Measurements from ENCODE around the gene EPG5.
"Not testable (repeated sequence)": the region's sequence is repeated elsewhere in the genome, so short reads cannot be mapped to it uniquely, and the experiment has no call there.

The EPG5 gene

GRCh38 chr18:45852631-45853030, 114.5 kb downstream of the EPG5 start:
- TF ChIP-seq CTCF (IDR thresholded peaks at IDR 0.05; ENCODE audit: low read depth, low read length) = no peak
- H3K4me3 ChIP-seq (replicated peaks in 1 of 2; ENCODE audit: low read depth in 2 of 2, low read length in 2 of 2) = no peak overlapping the region
- DNase-seq (ENCODE audit: low read depth in 2 of 2) = no peak

GRCh38 chr18:45851161-45851925, 115.8 kb downstream of the EPG5 start:
- H3K4me3 ChIP-seq (replicated peaks in 1 of 2; ENCODE audit: low read depth in 2 of 2, low read length in 2 of 2) = no peak overlapping the region
- TF ChIP-seq CTCF (IDR thresholded peaks at IDR 0.05; ENCODE audit: low read depth, low read length) = no peak
- no peak for DNase-seq (ENCODE audit: low read depth in 2 of 2)

- DNase-seq (ENCODE audit: low read depth in 2 of 2) = peak in 1 of 2 donors; percentile 26
- TF ChIP-seq CTCF (IDR thresholded peaks at IDR 0.05; ENCODE audit: low read depth, low read length) = peak; percentile 33
- H3K4me3 ChIP-seq (replicated peaks in 1 of 2; ENCODE audit: low read depth in 2 of 2, low read length in 2 of 2) = no peak overlapping the region
These were observed 117.1 kb downstream of the EPG5 start for GRCh38 chr18:45850021-45850420.

GRCh38 chr18:45849529-45849928, 117.6 kb downstream of the EPG5 start:
- no peak for DNase-seq (ENCODE audit: low read depth in 2 of 2)
- H3K4me3 ChIP-seq (replicated peaks in 1 of 2; ENCODE audit: low read depth in 2 of 2, low read length in 2 of 2) = no peak overlapping the region
- no peak for TF ChIP-seq CTCF (IDR thresholded peaks at IDR 0.05; ENCODE audit: low read depth, low read length)

- DNase-seq (ENCODE audit: low read depth in 2 of 2) = not testable (repeated sequence)
These were observed 118.5 kb downstream of the EPG5 start for GRCh38 chr18:45848643-45849042.

GRCh38 chr18:45847119-45847518, 120.0 kb downstream of the EPG5 start:
- TF ChIP-seq CTCF (IDR thresholded peaks at IDR 0.05; ENCODE audit: low read depth, low read length) = no peak
- H3K4me3 ChIP-seq (replicated peaks in 1 of 2; ENCODE audit: low read depth in 2 of 2, low read length in 2 of 2) = no peak overlapping the region
- no peak for DNase-seq (ENCODE audit: low read depth in 2 of 2)

More at GRCh38 chr18:45848643-45849042, 118.5 kb downstream of the EPG5 start:
- H3K4me3 ChIP-seq (replicated peaks in 1 of 2; ENCODE audit: low read depth in 2 of 2, low read length in 2 of 2) = not testable (repeated sequence)

GRCh38 chr18:45845410-45845809, 121.7 kb downstream of the EPG5 start:
- no peak overlapping the region for H3K4me3 ChIP-seq (replicated peaks in 1 of 2; ENCODE audit: low read depth in 2 of 2, low read length in 2 of 2)
- no peak for TF ChIP-seq CTCF (IDR thresholded peaks at IDR 0.05; ENCODE audit: low read depth, low read length)
- DNase-seq (ENCODE audit: low read depth in 2 of 2) = peak; percentile 17 to 31
